C4-2B (cell line): Measurements from ENCODE around the gene CTCFL.

Experiments
- CTCF ChIP-seq: fragments of 450-650 bp; conservative IDR thresholded peaks from 2 replicates; pipeline ENCODE4 v1.5.1; 2017; ENCODE audit warnings: mild to moderate bottlenecking
- ZFX ChIP-seq: fragments of 450-650 bp; IDR thresholded peaks from 2 replicates; pipeline ENCODE4 v1.6.1; 2017

GRCh38 chr20:57513199-57513598 is 11.7 kb downstream of the CTCFL start:
- TF ChIP-seq CTCF (no peak), ZFX (no peak)
